Lower leg skin (tissue), 3 donors: Measurements from ENCODE around the gene GNAL.

Experiments used
- CTCF ChIP-seq, 3 donors: fragments of 450-650 bp; IDR thresholded peaks; one replicate each; pipeline ENCODE4 v1.5.1; 2016; ENCODE audit warnings: antibody characterized with exemption in 3 of 3, mild to moderate bottlenecking in 3 of 3, moderate library complexity in 2 of 3
- POLR2A ChIP-seq, 2 donors: fragments of 450-650 bp; IDR thresholded peaks; one replicate each; pipeline ENCODE4 v1.6.1; 2016 to 2017; ENCODE audit warnings: antibody characterized with exemption in 2 of 2, mild to moderate bottlenecking in 1 of 2, moderate library complexity in 1 of 2

- TF ChIP-seq CTCF (IDR thresholded peaks at IDR 0.05) (no peak), POLR2A (IDR thresholded peaks at IDR 0.05) (no peak)
These were observed 137.8 kb downstream of the GNAL start for GRCh38 chr18:11826836-11827235.
